Prostate gland (tissue), 2 donors: Measurements from ENCODE around the gene TSNAX.

Experiments
- POLR2A ChIP-seq: fragments of 450-650 bp; IDR thresholded peaks from one replicate; pipeline ENCODE4 v1.6.1; 2016; ENCODE audit warnings: antibody characterized with exemption, mild to moderate bottlenecking
- POLR2AphosphoS5 ChIP-seq: sonication (generic); formaldehyde crosslinking; IDR thresholded peaks from one replicate; pipeline ENCODE4 v1.6.1; 2017; ENCODE audit warnings: antibody characterized with exemption
- TF ChIP-seq, protein P1 (sequence below), 4 experiments: fragments of 200-600 bp in 2 of 4; fragments of 450-650 bp in 2 of 4; sonication (generic) in 2 of 4; IDR thresholded peaks; 1 replicate in 3 of 4; 2 replicates in 1 of 4; pipeline ENCODE4 v1.5.1; 2016 to 2019; ENCODE audit warnings: antibody characterized with exemption in 4 of 4, mild to moderate bottlenecking in 2 of 4, moderate library complexity in 2 of 4

- TF ChIP-seq POLR2A (no peak), POLR2AphosphoS5 (no peak)
- TF ChIP-seq, protein P1, sequence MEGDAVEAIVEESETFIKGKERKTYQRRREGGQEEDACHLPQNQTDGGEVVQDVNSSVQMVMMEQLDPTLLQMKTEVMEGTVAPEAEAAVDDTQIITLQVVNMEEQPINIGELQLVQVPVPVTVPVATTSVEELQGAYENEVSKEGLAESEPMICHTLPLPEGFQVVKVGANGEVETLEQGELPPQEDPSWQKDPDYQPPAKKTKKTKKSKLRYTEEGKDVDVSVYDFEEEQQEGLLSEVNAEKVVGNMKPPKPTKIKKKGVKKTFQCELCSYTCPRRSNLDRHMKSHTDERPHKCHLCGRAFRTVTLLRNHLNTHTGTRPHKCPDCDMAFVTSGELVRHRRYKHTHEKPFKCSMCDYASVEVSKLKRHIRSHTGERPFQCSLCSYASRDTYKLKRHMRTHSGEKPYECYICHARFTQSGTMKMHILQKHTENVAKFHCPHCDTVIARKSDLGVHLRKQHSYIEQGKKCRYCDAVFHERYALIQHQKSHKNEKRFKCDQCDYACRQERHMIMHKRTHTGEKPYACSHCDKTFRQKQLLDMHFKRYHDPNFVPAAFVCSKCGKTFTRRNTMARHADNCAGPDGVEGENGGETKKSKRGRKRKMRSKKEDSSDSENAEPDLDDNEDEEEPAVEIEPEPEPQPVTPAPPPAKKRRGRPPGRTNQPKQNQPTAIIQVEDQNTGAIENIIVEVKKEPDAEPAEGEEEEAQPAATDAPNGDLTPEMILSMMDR (IDR thresholded peaks at IDR 0.05), result no peak
Measured at GRCh38 chr1:231481289-231481688, 47.2 kb upstream of the TSNAX start.
